ENCODE measurements around the gene PDSS1. TPM values are rescaled to one million over a fixed set of nuclear protein-coding genes. Genes with fewer than 3 reads are reported as not detected.
"Not testable (repeated sequence)": the region's sequence is repeated elsewhere in the genome, so short reads cannot be mapped to it uniquely, and the experiment has no call there.

Gene PDSS1
- total RNA-seq, 1 donor, result 1.8 TPM

DNA sequence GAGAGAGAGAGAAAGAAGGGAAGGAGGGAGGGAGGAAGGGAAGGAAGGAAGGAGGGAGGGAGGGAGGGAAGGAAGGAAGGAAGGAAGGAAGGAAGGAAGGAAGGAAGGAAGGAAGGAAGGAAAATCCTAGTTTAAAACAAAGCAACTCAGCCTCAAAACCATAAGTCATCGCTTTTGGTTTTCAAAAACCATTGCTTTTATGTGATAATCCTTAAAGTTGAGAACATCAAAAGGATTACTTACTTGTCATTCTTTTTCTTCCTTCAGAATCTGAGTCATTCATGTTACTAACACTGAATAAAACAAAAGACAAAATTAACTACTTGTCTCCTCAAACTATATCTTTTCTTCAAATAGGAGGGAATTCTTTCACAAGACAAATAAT, 21.6 kb upstream of the PDSS1 start:
- no peak overlapping the region for H3K4me2 ChIP-seq (ENCODE audit: insufficient read depth, low read length)
- H3K79me2 ChIP-seq (ENCODE audit: insufficient read depth, low read length), result no peaks in the 10 kb centered on the region
- no peaks in the 10 kb centered on the region for H3K4me1 ChIP-seq (ENCODE audit: insufficient read depth, low read length)
- no peak for DNase-seq (ENCODE audit: insufficient read length, low spot score, missing footprints)
- TF ChIP-seq CTCF (IDR thresholded peaks at IDR 0.05; ENCODE audit: extremely low read depth, low read depth, low read length), result no peak
- H3K9me3 ChIP-seq (ENCODE audit: low read depth, low read length), result no peaks in the 10 kb centered on the region
- no peaks in the 10 kb centered on the region for H4K20me1 ChIP-seq (ENCODE audit: insufficient read depth, low read length)
- H3K4me3 ChIP-seq (ENCODE audit: insufficient read depth, low read length), result no peak overlapping the region
- no peak overlapping the region for H3K27ac ChIP-seq (ENCODE audit: low read depth, low read length)
- no peaks in the 10 kb centered on the region for H3K27me3 ChIP-seq (ENCODE audit: insufficient read depth, low read length)
- H3K36me3 ChIP-seq (ENCODE audit: insufficient read depth, low read length), result no peaks in the 10 kb centered on the region
- no peak overlapping the region for H2AFZ ChIP-seq (ENCODE audit: low read length)

DNA sequence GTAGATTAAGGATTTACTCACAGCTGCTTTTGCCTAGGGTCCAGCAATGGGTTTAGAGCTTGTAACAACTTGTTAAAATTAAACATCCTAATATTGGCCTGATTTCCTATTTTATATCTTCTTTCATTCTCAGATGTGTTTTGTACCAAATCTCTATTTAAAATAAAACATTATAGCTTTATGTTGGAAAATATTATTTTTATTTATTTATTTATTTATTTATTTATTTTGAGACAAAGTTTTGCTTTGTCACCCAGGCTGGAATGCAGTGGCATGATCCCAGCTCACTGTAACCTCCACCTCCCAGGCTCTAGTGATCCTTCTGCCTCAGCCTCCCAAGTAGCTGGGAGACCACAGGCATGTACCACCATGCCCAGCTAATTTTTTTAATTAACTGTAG, 17.9 kb upstream of the PDSS1 start:
- H3K4me2 ChIP-seq (ENCODE audit: insufficient read depth, low read length), result no peak overlapping the region
- H3K79me2 ChIP-seq (ENCODE audit: insufficient read depth, low read length), result no peaks in the 10 kb centered on the region
- no peaks in the 10 kb centered on the region for H3K4me1 ChIP-seq (ENCODE audit: insufficient read depth, low read length)
- no peaks in the 10 kb centered on the region for H3K36me3 ChIP-seq (ENCODE audit: insufficient read depth, low read length)
- no peak for DNase-seq (ENCODE audit: insufficient read length, low spot score, missing footprints)
- no peak overlapping the region for H3K4me3 ChIP-seq (ENCODE audit: insufficient read depth, low read length)
- H3K9me3 ChIP-seq (ENCODE audit: low read depth, low read length), result no peaks in the 10 kb centered on the region
- no peaks in the 10 kb centered on the region for H3K27me3 ChIP-seq (ENCODE audit: insufficient read depth, low read length)
- H3K27ac ChIP-seq (ENCODE audit: low read depth, low read length), result no peak overlapping the region
- no peak overlapping the region for H2AFZ ChIP-seq (ENCODE audit: low read length)
- no peak for TF ChIP-seq CTCF (IDR thresholded peaks at IDR 0.05; ENCODE audit: extremely low read depth, low read depth, low read length)
- no peaks in the 10 kb centered on the region for H4K20me1 ChIP-seq (ENCODE audit: insufficient read depth, low read length)

- no peak for DNase-seq (ENCODE audit: insufficient read length, low spot score, missing footprints)
- Histone ChIP-seq H3K79me2 (ENCODE audit: insufficient read depth, low read length) (no peaks in the 10 kb centered on the region), H4K20me1 (ENCODE audit: insufficient read depth, low read length) (no peaks in the 10 kb centered on the region), H3K9me3 (ENCODE audit: low read depth, low read length) (no peaks in the 10 kb centered on the region), H3K27ac (ENCODE audit: low read depth, low read length) (no peak overlapping the region), H3K27me3 (ENCODE audit: insufficient read depth, low read length) (no peaks in the 10 kb centered on the region), H3K36me3 (ENCODE audit: insufficient read depth, low read length) (no peaks in the 10 kb centered on the region), H3K4me3 (ENCODE audit: insufficient read depth, low read length) (no peak overlapping the region), H3K4me2 (ENCODE audit: insufficient read depth, low read length) (no peak overlapping the region), H3K4me1 (ENCODE audit: insufficient read depth, low read length) (no peaks in the 10 kb centered on the region), H2AFZ (ENCODE audit: low read length) (no peak overlapping the region)
- TF ChIP-seq CTCF (IDR thresholded peaks at IDR 0.05; ENCODE audit: extremely low read depth, low read depth, low read length), result no peak
These were observed 16.4 kb upstream of the PDSS1 start for GRCh38 chr10:26681076-26681475.

DNA sequence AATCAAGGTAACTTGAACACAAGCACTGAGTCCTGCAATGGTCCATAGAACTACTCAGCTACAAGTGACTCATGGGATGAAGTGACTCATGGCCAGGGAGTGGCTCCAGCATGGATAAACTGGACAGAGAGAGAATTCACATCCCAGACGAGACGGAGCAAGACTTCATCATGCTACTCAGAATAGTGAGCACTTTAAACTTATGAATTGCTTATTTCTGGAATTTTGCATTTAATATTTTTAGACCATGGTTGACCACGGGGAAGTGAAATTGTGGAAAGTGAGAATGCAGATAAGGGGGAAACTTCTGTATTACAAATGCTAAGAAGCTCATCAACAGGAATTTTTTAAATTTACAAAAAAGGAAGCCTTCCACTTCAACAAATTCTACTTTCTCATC, 15.5 kb upstream of the PDSS1 start:
- not testable (repeated sequence) for H3K4me2 ChIP-seq (ENCODE audit: insufficient read depth, low read length); H3K9me3 ChIP-seq (ENCODE audit: low read depth, low read length); H3K27me3 ChIP-seq (ENCODE audit: insufficient read depth, low read length); H4K20me1 ChIP-seq (ENCODE audit: insufficient read depth, low read length); H3K36me3 ChIP-seq (ENCODE audit: insufficient read depth, low read length); H3K4me1 ChIP-seq (ENCODE audit: insufficient read depth, low read length); H3K27ac ChIP-seq (ENCODE audit: low read depth, low read length); DNase-seq (ENCODE audit: insufficient read length, low spot score, missing footprints); H3K79me2 ChIP-seq (ENCODE audit: insufficient read depth, low read length); H2AFZ ChIP-seq (ENCODE audit: low read length); H3K4me3 ChIP-seq (ENCODE audit: insufficient read depth, low read length)

- H2AFZ ChIP-seq (ENCODE audit: low read length), result no peak overlapping the region
- H3K4me3 ChIP-seq (ENCODE audit: insufficient read depth, low read length), result no peak overlapping the region
- no peaks in the 10 kb centered on the region for H3K4me1 ChIP-seq (ENCODE audit: insufficient read depth, low read length)
- H3K4me2 ChIP-seq (ENCODE audit: insufficient read depth, low read length), result no peak overlapping the region
- H3K36me3 ChIP-seq (ENCODE audit: insufficient read depth, low read length), result no peaks in the 10 kb centered on the region
- no peaks in the 10 kb centered on the region for H3K79me2 ChIP-seq (ENCODE audit: insufficient read depth, low read length)
- H3K9me3 ChIP-seq (ENCODE audit: low read depth, low read length), result no peaks in the 10 kb centered on the region
- DNase-seq (ENCODE audit: insufficient read length, low spot score, missing footprints), result no peak
- no peak overlapping the region for H3K27ac ChIP-seq (ENCODE audit: low read depth, low read length)
- H3K27me3 ChIP-seq (ENCODE audit: insufficient read depth, low read length), result no peaks in the 10 kb centered on the region
- no peaks in the 10 kb centered on the region for H4K20me1 ChIP-seq (ENCODE audit: insufficient read depth, low read length)
- no peak for TF ChIP-seq CTCF (IDR thresholded peaks at IDR 0.05; ENCODE audit: extremely low read depth, low read depth, low read length)
These were observed 14.6 kb upstream of the PDSS1 start for GRCh38 chr10:26682931-26683330.

Data from osteoblast (primary cell).